GM12878 (cell line): ENCODE results near the gene IRAK2. TPM values are rescaled to one million over a fixed set of nuclear protein-coding genes. Genes with fewer than 3 reads are reported as not detected.
A peak's percentile ranks its signal among the peaks of the same experiment; 100 is the strongest.

Source experiments
- ATAC-seq: fragments of 200-7000 bp; cut with Tn5 transposase; 3 replicates; pipeline ENCODE4 v1.9.1; 2020; ENCODE audit warnings: mild to moderate bottlenecking, moderate library complexity
- BruUV-seq: library from RNA; stranded (reverse); fragments of 400-500 nt; replicated peaks from 2 replicates; lab custom pipeline; 2021; lab: Mats Ljungman, UMichigan
- CTCF ChIA-PET: fragments of 300-600 bp; sonication (Branson Sonifier 250); formaldehyde crosslinking; extraction: SDS; loops from one replicate; lab custom pipeline; 2021; ENCODE audit warnings: inconsistent platforms; lab: Yijun Ruan, JAX
- POLR2A ChIA-PET: fragments of 350-600 bp; formaldehyde crosslinking; extraction: SDS; loops from one replicate; lab custom pipeline; 2021; ENCODE audit warnings: inconsistent platforms; lab: Charles Lee
- RAD21 ChIA-PET: fragments of 300-600 bp; sonication (Branson Sonifier 250); formaldehyde crosslinking; loops from one replicate; lab custom pipeline; 2023; ENCODE audit warnings: antibody characterized with exemption; ENCODE audit not compliant: unreplicated experiment; lab: Charles Lee
- SMC1A ChIA-PET: fragments of 300-600 bp; sonication (Branson Sonifier 250); formaldehyde crosslinking; loops from one replicate; lab custom pipeline; 2023; ENCODE audit not compliant: unreplicated experiment, uncharacterized antibody; lab: Charles Lee
- DNase-seq: peaks from one replicate; pipeline ENCODE4 v3.0.0-alpha.2; 2011; ENCODE audit warnings: low read depth, low spot score
- FAIRE-seq: peaks from 3 replicates; lab custom pipeline; 2011; peaks lifted over from hg19 to GRCh38; lab: Jason Lieb, UNC
- H2AFZ ChIP-seq: 2 replicates; pipeline ENCODE4 v1.6.0; 2011; ENCODE audit warnings: low read depth, low read length, control low read depth; ENCODE audit not compliant: control insufficient read depth
- H3K27ac ChIP-seq: 2 replicates; pipeline ENCODE4 v1.5.1; 2011; ENCODE audit warnings: control low read depth; ENCODE audit not compliant: control insufficient read depth, insufficient read depth
- H3K27me3 ChIP-seq, 2 experiments: replicated peaks in 1 of 2; 2 replicates each; pipeline versions ENCODE4 v1.6.0 to v1.6.1; 2011; ENCODE audit warnings: low read length in 1 of 2; ENCODE audit not compliant: control insufficient read depth in 2 of 2, insufficient read depth in 2 of 2
- H3K36me3 ChIP-seq, 2 experiments: 2 replicates each; pipeline ENCODE4 v1.5.1; 2011; ENCODE audit warnings: low read length in 1 of 2; ENCODE audit not compliant: control insufficient read depth in 2 of 2, insufficient read depth in 2 of 2
- H3K4me1 ChIP-seq: 2 replicates; pipeline ENCODE4 v1.6.1; 2011; ENCODE audit warnings: mild to moderate bottlenecking, low read length, moderate library complexity, mixed read lengths; ENCODE audit not compliant: control insufficient read depth, insufficient read depth
- H3K4me2 ChIP-seq: 2 replicates; pipeline ENCODE4 v1.6.0; 2011; ENCODE audit warnings: control low read depth; ENCODE audit not compliant: control insufficient read depth, insufficient read depth
- H3K4me3 ChIP-seq: fragments of 200-600 bp; sonication (generic); 2 replicates; pipeline ENCODE4 v1.5.1; 2016
- H3K79me2 ChIP-seq: 2 replicates; pipeline ENCODE4 v1.6.0; 2011; ENCODE audit warnings: low read length; ENCODE audit not compliant: control insufficient read depth, insufficient read depth
- H3K9ac ChIP-seq: 2 replicates; pipeline ENCODE4 v1.8.0; 2011; ENCODE audit warnings: low read length, control low read depth, mixed read lengths; ENCODE audit not compliant: control insufficient read depth, insufficient read depth
- H3K9me3 ChIP-seq: replicated peaks from 3 replicates; pipeline ENCODE4 v1.5.1; 2011; ENCODE audit warnings: mild to moderate bottlenecking, low read length; ENCODE audit not compliant: control insufficient read depth, insufficient read depth
- H4K20me1 ChIP-seq: 2 replicates; pipeline ENCODE4 v1.6.0; 2011; ENCODE audit not compliant: control insufficient read depth, insufficient read depth
- GATAD2B ChIP-seq: fragments of 450-650 bp; conservative IDR thresholded peaks from 2 replicates; pipeline ENCODE4 v1.6.1; 2017; ENCODE audit warnings: low read depth, mild to moderate bottlenecking, moderate library complexity
- NBN ChIP-seq: fragments of 450-650 bp; IDR thresholded peaks from 2 replicates; pipeline ENCODE4 v1.6.1; 2016
- POLR2AphosphoS5 ChIP-seq: IDR thresholded peaks from 2 replicates; pipeline ENCODE4 v1.6.1; 2011; ENCODE audit warnings: mild to moderate bottlenecking, low read length, inconsistent platforms
- RELB ChIP-seq: fragments of 450-650 bp; IDR thresholded peaks from 2 replicates; pipeline ENCODE4 v1.6.1; 2017; ENCODE audit warnings: low read depth, mild to moderate bottlenecking, moderate library complexity
- SUZ12 ChIP-seq: fragments of 200-600 bp; sonication (generic); IDR thresholded peaks from one replicate; pipeline ENCODE4 v1.6.1; 2018; ENCODE audit warnings: antibody characterized with exemption, mild to moderate bottlenecking; ENCODE audit not compliant: unreplicated experiment
- ZNF217 ChIP-seq: fragments of 450-650 bp; IDR thresholded peaks from 2 replicates; pipeline ENCODE4 v1.6.1; 2017; ENCODE audit warnings: antibody characterized with exemption, mild to moderate bottlenecking
- ZNF592 ChIP-seq: fragments of 450-650 bp; IDR thresholded peaks from 2 replicates; pipeline ENCODE4 v1.6.1; 2017; ENCODE audit warnings: mild to moderate bottlenecking, moderate library complexity
- WGBS: methylation state at CpG from one replicate; pipeline ENCODE4 v1.1.6; 2016; ENCODE audit warnings: low lambda C conversion rate; ENCODE audit not compliant: insufficient replicate concordance, insufficient coverage; ENCODE audit errors: missing lambda C conversion rate; 5-methylcytosine and 5-hydroxymethylcytosine counted together
- in situ Hi-C: fragments of 300-500 bp; cut with MboI; formaldehyde crosslinking; loops from 9 replicates; pipeline ENCODE4 v1.14.3; 2018; ENCODE audit warnings: mixed read lengths
- intact Hi-C: fragments of 100-400 bp; cut with micrococcal nuclease; formaldehyde crosslinking; loops from one replicate; pipeline ENCODE4 v1.14.2; 2022; ENCODE audit not compliant: unreplicated experiment
- polyA plus RNA-seq, 11 experiments: library from polyadenylated mRNA; depleted of rRNA in 4 of 11; unstranded in 6 of 11; stranded (reverse) in 5 of 11; fragments of >200 nt; fragmentation: Nextera tagmentation in 4 of 11; fragmentation: Illumina TruSeq in 1 of 11; extraction: Ambion mirVana in 4 of 11; extraction: Trizol in 1 of 11; gene quantifications; 1 replicate in 1 of 11; 2 replicates in 10 of 11; pipeline versions ENCODE4 v1.2.1 to v1.2.3, GENCODE V29; 2011 to 2016; ENCODE audit warnings: inconsistent platforms in 2 of 11, missing spikeins in 2 of 11, low read depth in 1 of 11
- total RNA-seq, 4 experiments: library from RNA; depleted of rRNA in 3 of 4; stranded (reverse); fragments of >200 nt in 3 of 4; fragmentation: Illumina TruSeq in 1 of 4; extraction: Trizol in 1 of 4; gene quantifications; 2 replicates each; pipeline versions ENCODE4 v1.2.1 to v1.2.3, GENCODE V29; 2013 to 2021
- TF ChIP-seq, protein P1 (sequence below): fragments of 450-650 bp; IDR thresholded peaks from 2 replicates; pipeline ENCODE4 v1.6.1; 2017; ENCODE audit warnings: borderline replicate concordance
- TF ChIP-seq, protein P2 (sequence below): IDR thresholded peaks from 2 replicates; pipeline ENCODE4 v1.6.1; 2011; ENCODE audit warnings: borderline replicate concordance, low read depth, mild to moderate bottlenecking, moderate library complexity, low read length; ENCODE audit not compliant: insufficient read depth, poor library complexity, severe bottlenecking
- TF ChIP-seq, protein P3 (sequence below): IDR thresholded peaks from 2 replicates; pipeline ENCODE4 v1.6.1; 2011; ENCODE audit warnings: low read depth, low read length, improper control_type of control experiment, borderline replicate concordance

The IRAK2 gene
- total and polyA plus RNA-seq, 10 of the 15 experiments (the other 5 are each of a cell fraction or from before 2014, with no cell fraction given): 0.48 to 5.7 (median 4.5) TPM

DNA sequence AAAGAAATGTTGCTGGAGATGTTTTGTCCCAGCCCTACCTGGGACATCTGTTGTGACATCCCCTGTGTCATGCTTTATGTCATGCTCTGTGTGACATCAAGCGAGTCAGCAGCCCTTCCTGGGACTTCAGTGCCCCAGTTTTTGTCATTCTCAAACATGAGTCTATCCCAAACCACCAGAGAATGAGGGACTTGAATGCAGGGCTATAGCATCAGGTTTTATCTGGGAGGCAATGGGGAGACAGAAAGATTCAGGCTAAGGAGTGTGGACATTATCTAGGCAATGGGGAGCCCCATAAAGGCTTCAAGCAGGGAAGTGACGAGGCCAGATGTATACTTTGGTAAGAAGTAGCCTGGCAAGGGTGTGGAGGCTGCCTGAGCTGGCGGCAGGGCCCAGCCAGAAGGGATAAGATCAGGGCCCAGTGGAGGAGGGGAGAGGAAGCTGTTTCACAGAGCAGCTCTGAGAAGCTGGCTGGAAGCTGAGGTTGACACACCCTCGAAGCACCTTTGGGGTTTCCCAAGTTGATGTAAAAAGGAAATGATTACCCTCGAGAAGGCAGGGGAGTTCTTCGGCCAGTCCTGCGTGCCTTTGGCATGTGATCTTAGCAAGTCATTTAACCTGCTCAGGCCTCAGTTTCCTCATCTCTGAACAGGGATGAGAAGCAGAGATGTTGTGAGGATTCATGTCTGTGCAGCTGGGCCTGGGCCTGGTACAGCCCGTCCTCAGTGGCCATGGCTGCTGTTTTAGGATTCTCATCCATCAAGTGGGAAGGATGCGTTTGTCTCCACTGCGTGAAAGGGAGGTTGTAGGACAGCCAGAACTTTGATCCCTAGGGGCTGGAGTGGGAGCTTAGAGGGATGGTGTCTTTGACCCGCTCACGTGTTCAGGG lies 34.3 kb downstream of the IRAK2 start:
- SMC1A ChIA-PET: interaction anchor here (0.8 to 12.4 kb wide), 10 partner anchors 13 to 122 kb away, joined by 3 to 165 read pairs (median 4); partner anchors contain the start of genes IRAK2 and SEC13
- CTCF ChIA-PET: interaction anchor here (1.1 to 1.5 kb wide), 3 partner anchors 13 to 24 kb away, joined by 3 to 5 read pairs (median 4); no protein-coding TSS in a partner anchor
- H3K9ac ChIP-seq: peak overlapping the region; percentile 11; the same call in 1 of the 2 replicates
- H3K79me2 ChIP-seq: peaks cover 4% of the 10 kb centered on the region
- ATAC-seq: peak; percentile 87
- FAIRE-seq: peak; percentile 95
- RAD21 ChIA-PET: interaction anchor here (0.7 to 5.1 kb wide), 6 partner anchors 14 to 36 kb away, joined by 4 to 37 read pairs (median 6); no protein-coding TSS in a partner anchor
- H3K4me2 ChIP-seq: peak overlapping the region; percentile 2; the same call in 1 of the 2 replicates
- H3K4me1 ChIP-seq: peaks cover 48% of the 10 kb centered on the region
- 24% methylated on average over 12 of the region's 12 CpGs for WGBS
- intact Hi-C loops: loop anchor here (1.0 to 2.0 kb wide), 3 partner anchors 21 to 49 kb away; partner anchors contain the start of gene TATDN2
- H3K4me3 ChIP-seq: no peak overlapping the region
- peak; percentile 80 for DNase-seq
- H3K27ac ChIP-seq: peak overlapping the region; percentile 62
- in situ Hi-C loops: no loop called here
- peak overlapping the region; percentile 67 for H2AFZ ChIP-seq
- BruUV-seq: no TSS peak
- no peaks in the 10 kb centered on the region for H3K9me3 ChIP-seq
- H3K27me3 ChIP-seq: no peaks in the 10 kb centered on the region
- H3K36me3 ChIP-seq: no peaks in the 10 kb centered on the region
- POLR2A ChIA-PET: interaction anchor here (0.5 to 2.5 kb wide), 13 partner anchors 9 to 83 kb away, joined by 3 to 14 read pairs (median 5); partner anchors contain the start of genes IRAK2 and VHL
- H4K20me1 ChIP-seq: no peaks in the 10 kb centered on the region
- no peak for TF ChIP-seq SUZ12
- 0 out of 2 replicates have a peak, but pooled peaks have one; percentile 35 for TF ChIP-seq POLR2AphosphoS5
- TF ChIP-seq ZNF592: peak; percentile 85; the same call in 1 of the 2 replicates
- TF ChIP-seq, protein P1, sequence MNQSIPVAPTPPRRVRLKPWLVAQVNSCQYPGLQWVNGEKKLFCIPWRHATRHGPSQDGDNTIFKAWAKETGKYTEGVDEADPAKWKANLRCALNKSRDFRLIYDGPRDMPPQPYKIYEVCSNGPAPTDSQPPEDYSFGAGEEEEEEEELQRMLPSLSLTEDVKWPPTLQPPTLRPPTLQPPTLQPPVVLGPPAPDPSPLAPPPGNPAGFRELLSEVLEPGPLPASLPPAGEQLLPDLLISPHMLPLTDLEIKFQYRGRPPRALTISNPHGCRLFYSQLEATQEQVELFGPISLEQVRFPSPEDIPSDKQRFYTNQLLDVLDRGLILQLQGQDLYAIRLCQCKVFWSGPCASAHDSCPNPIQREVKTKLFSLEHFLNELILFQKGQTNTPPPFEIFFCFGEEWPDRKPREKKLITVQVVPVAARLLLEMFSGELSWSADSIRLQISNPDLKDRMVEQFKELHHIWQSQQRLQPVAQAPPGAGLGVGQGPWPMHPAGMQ: no peak
- TF ChIP-seq ZNF217: 0 out of 2 replicates have a peak, but pooled peaks have one; percentile 43
- 0 out of 2 replicates have a peak, but pooled peaks have one; percentile 28 for TF ChIP-seq GATAD2B
- peak; percentile 64; the same call in 1 of the 2 replicates for TF ChIP-seq NBN
- TF ChIP-seq, protein P2, sequence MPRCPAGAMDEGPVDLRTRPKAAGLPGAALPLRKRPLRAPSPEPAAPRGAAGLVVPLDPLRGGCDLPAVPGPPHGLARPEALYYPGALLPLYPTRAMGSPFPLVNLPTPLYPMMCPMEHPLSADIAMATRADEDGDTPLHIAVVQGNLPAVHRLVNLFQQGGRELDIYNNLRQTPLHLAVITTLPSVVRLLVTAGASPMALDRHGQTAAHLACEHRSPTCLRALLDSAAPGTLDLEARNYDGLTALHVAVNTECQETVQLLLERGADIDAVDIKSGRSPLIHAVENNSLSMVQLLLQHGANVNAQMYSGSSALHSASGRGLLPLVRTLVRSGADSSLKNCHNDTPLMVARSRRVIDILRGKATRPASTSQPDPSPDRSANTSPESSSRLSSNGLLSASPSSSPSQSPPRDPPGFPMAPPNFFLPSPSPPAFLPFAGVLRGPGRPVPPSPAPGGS: peak; percentile 35
- TF ChIP-seq RELB: peak; percentile 61; the same call in 1 of the 2 replicates
- TF ChIP-seq, protein P3, sequence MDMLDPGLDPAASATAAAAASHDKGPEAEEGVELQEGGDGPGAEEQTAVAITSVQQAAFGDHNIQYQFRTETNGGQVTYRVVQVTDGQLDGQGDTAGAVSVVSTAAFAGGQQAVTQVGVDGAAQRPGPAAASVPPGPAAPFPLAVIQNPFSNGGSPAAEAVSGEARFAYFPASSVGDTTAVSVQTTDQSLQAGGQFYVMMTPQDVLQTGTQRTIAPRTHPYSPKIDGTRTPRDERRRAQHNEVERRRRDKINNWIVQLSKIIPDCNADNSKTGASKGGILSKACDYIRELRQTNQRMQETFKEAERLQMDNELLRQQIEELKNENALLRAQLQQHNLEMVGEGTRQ: peak; percentile 11; the same call in 1 of the 2 replicates
